OCI-M2 (cell line): ENCODE results near the gene ARL5C.
A peak's percentile ranks its signal among the peaks of the same experiment; 100 is the strongest.
"Not testable (repeated sequence)": the region's sequence is repeated elsewhere in the genome, so short reads cannot be mapped to it uniquely, and the experiment has no call there.

Experiments
- DNase-seq: peaks from one replicate; lab custom pipeline; 2025; ENCODE audit not compliant: unreplicated experiment; lab: John Stamatoyannopoulos, UW

ARL5C gene

GRCh38 chr17:39168503-39168902 is 2.5 kb upstream of the ARL5C start:
- not testable (repeated sequence) for DNase-seq

- DNase-seq = no peak
Measured at GRCh38 chr17:39167476-39167875, 1.5 kb upstream of the ARL5C start.

- DNase-seq = no peak
Measured at GRCh38 chr17:39166437-39167335, 725 bp upstream of the ARL5C start.

- DNase-seq = no peak
Measured at GRCh38 chr17:39165178-39165840, 652 bp downstream of the ARL5C start.

- DNase-seq = no peak
Measured at GRCh38 chr17:39164675-39165143, 1.3 kb downstream of the ARL5C start.

- no peak for DNase-seq
Measured at GRCh38 chr17:39161962-39162361, 4.0 kb downstream of the ARL5C start.

GRCh38 chr17:39158623-39159022 is 7.3 kb downstream of the ARL5C start:
- no peak for DNase-seq

- no peak for DNase-seq
Measured at GRCh38 chr17:39156491-39156890, 9.5 kb downstream of the ARL5C start.

GRCh38 chr17:39155654-39156053 is 10.3 kb downstream of the ARL5C start:
- no peak for DNase-seq

- peak; percentile 60 for DNase-seq
Measured at GRCh38 chr17:39153599-39154051, 12.3 kb downstream of the ARL5C start.

- DNase-seq = no peak
Measured at GRCh38 chr17:39151943-39152818, 13.8 kb downstream of the ARL5C start.

- no peak for DNase-seq
Measured at GRCh38 chr17:39151150-39151942, 14.6 kb downstream of the ARL5C start, which contains the start of gene PLXDC1. PLXDC1 (minus strand) TSS chr17:39151637; CDS start chr17:39151437, 200 bp downstream.

GRCh38 chr17:39150795-39151149 is 15.2 kb downstream of the ARL5C start:
- DNase-seq = no peak

- DNase-seq = no peak
Measured at GRCh38 chr17:39150104-39150634, 15.8 kb downstream of the ARL5C start.

- no peak for DNase-seq
Measured at GRCh38 chr17:39147221-39148185, 18.5 kb downstream of the ARL5C start.

GRCh38 chr17:39146273-39146672 is 19.7 kb downstream of the ARL5C start:
- DNase-seq = no peak

- DNase-seq = no peak
Measured at GRCh38 chr17:39145143-39145542, 20.8 kb downstream of the ARL5C start.

- DNase-seq = no peak
Measured at GRCh38 chr17:39144416-39144840, 21.5 kb downstream of the ARL5C start.
